HG02973 (cell line): Measurements from ENCODE around the gene OLFM1.
"Not testable (repeated sequence)": the region's sequence is repeated elsewhere in the genome, so short reads cannot be mapped to it uniquely, and the experiment has no call there.

ENCODE experiments used
- ATAC-seq: cut with Tn5 transposase; IDR thresholded peaks from one replicate; pipeline ENCODE4 v1.9.1; 2021; ENCODE audit warnings: moderate library complexity; ENCODE audit not compliant: unreplicated experiment

Gene OLFM1

DNA sequence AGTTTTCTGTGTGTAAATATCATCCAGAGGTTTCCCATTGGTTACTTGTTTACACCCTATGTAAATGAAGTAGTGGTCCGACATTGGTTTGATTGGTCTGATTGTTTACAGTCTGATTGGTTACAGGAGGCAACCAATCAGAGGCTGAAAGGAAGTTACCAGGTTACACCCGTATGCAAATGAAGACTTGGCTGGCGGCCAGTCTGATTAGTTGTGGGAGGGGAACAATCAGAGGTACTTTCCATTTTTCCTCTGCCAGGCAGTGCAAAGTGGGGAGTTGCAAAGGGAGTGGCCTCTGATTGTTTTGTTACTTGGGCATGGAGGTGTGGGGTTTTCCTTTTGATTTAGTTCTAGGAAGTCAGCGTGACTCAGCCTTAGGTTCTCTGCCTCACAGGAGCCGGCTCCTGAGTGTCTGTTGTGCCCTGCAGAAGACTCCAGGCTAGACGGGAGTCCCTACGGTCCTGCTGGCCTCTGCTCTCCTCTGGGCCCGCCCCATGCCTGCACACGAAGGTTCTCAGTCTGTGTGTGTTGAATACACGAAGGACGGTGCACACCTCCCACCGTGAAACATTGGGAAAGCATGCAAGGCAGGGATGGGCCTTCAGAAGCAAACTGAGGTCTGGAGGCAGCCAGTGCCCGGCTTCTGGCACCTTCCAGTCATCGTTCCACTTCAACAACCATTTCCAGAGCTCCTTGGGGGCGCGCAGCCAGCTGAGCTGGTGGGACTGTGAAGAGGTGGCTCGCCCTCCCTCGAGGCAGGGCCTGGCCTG is 42.9 kb downstream of the OLFM1 start:
- no peak for ATAC-seq

DNA sequence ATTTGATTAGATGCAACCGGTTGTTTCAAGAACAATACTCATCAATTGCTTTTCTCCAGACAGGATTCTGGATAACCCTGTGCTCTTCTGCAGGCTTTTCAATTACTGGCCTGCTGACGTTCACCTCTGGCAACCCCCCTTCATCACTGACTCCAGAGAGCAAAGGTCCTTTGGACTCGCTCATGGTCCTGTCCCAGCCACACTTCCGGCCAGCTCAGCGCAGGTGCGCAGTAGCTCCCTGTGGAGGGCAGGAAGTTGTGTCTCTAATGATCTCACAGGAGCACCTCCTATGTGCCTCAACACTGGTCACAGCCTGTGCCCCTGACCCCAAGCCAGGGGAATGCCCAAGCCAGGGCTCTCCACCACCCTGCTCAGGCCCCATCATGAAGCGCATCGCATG is 44.0 kb downstream of the OLFM1 start:
- ATAC-seq: no peak

DNA sequence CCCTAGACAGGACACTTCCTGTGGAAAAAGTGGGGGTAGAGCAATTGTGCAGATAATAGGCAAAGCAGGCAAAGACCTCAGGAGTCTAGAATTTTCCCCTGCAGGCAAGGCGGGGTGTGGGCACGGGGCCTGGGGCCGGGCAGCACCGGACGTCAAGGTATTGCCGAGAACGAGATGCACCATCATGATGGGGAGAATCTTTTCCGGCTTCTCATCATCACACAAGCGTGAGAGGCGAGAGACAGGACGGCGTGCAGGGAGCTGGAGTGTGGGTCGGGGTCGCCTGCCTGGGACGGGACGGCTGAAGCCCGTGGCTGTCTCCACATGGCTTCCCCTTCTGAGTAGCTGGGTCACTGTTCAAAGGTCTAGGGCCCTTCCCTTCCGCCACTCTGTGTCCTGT is 44.5 kb downstream of the OLFM1 start:
- no peak for ATAC-seq

DNA sequence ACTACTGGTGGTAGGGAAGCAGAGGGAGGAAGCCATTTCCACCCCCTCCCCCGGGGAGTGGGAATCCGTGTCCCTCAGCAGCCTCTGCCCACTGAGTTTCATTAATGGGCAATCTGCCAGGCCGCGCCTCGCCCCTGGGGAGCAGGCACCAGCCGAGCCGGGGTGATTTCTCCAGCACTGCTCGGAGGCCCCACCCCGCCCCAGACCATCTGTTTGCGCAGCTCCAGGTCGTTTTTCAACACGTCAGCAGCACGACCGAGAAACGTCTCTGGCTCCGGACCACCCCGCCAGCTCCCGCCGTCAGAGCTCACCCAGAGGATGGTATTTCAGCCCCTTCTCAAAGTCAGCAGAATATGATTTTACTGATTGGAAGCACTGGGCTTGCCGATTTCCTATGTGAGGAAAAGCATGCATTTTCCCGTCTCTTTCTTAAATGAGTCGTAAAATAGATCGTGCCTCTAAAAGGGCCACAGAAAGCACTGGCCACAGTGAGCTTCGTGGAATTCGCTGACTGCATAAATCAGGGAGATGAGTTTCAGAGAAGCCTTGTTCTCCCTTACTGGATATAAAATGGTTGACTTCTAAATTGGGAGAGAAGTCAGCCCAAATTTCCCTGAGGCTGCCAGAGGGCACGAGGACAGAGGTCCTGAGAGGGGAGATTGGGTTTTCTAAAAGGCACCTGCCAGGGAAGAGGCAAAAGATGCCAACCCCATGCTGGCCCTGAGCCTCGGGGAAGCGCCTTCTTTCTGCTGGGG is 47.0 kb downstream of the OLFM1 start:
- no peak for ATAC-seq

DNA sequence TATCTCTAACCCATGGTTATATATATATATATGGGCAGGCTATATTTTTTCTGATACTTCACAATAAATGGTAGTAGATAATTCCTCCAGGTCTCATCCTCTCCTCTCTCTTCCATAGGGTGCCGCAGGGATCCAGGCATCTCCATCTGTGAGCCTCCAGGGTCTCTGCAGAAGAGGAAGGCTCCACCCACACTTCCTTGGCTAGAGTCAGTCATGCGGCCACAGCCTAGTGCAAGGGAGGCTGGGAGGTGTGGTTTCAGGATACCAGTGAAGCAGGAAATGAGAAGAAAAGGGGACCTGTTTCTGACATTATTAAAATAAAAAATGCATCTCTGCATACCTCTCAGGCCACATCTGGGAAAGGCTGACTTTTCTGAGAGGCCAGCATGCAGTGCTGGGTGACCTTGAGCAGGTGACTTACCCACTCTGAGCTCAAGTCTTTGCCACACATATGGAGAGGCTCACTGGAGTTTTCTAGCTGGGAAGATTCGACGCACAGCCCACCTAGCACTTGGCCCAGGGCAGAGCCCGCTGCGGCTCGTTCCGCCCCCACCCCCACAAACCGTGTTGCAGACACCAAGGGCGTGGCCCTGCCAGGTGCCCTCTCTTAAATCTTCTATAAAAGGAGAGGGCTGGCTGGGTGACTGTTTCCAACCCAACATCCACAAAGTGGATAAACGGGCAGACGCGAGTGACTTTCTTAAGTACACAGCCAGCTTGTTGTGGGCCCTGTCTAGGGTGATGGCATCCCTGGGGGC is 47.9 kb downstream of the OLFM1 start:
- ATAC-seq: no peak

DNA sequence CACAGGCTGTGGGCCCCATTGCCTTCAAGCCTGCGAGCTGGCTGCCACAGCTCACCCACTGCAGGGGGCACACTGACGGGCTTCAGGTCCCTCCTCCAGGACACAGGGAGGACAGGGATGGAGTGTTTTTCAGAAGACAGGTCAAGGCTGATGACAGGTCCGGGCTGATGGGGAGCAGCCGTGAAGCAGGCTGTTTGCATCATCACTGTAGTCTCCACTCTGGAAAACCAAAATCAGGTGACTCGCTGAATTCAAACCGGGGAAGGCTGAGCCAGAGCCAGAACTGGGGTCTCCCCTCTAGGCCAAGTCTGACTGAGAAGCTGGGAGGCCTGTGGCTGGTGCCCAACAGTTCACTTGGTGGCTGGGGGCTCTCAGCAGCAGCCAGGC is 48.5 kb downstream of the OLFM1 start:
- ATAC-seq: no peak

DNA sequence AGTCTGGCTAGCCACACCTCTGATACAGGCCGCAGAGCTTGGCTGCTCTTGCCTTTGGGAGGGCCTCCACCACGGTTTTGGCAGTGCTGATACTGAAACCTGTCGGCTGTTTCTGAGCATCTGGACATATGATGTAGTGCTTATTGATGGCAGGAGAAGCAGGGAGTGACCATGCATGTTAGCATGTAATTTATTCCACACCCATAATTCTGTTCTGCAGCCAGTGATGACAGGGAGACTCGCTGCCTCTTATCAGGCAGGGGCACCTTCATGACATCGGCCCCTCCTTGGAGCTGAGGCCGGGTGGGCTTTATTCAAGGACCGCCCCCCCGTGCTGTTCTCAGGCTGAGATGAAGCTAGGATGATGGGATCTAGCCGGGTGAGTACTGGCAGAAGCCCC is 49.0 kb downstream of the OLFM1 start:
- ATAC-seq: no peak

DNA sequence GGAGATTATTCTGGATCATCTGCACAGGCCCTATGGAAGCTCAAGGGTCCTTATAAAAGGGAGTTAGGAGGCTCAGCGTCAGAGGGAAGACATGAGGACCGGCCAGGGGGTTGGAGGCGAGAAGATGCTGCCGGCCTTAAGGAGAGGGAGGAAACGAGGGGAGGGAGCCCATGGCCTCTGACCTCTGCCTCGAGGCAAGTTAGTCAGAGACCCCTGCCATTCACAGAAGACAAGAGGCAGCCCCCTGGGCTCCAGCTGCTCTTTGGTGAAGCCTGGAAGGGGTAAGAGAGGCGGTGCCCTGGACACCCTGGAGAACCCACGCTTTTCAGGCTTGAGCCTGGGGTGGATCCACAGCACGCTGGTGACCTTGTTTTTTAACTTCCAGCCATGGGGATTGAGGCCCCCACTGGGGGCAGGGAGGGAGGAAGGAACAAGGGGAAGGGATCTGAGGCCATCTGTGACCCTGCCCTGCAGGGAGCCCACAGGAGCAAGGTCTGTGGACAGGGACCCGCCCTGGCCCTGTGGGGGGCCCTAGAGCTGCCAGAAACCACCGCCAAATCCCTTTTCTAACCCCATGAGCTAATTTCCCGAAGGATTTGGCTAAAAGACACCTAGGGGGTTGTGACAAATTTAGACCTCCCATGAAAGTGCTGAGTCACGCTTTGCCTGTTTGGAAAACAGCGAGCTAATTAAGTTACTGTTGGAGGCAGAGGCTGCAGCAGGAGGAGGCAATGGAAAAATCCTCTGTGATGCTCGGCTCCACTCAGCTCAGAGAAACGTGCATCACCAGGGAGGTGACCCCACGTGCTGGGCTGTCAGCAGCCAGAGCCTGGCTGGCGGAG is 49.7 kb downstream of the OLFM1 start:
- no peak for ATAC-seq

DNA sequence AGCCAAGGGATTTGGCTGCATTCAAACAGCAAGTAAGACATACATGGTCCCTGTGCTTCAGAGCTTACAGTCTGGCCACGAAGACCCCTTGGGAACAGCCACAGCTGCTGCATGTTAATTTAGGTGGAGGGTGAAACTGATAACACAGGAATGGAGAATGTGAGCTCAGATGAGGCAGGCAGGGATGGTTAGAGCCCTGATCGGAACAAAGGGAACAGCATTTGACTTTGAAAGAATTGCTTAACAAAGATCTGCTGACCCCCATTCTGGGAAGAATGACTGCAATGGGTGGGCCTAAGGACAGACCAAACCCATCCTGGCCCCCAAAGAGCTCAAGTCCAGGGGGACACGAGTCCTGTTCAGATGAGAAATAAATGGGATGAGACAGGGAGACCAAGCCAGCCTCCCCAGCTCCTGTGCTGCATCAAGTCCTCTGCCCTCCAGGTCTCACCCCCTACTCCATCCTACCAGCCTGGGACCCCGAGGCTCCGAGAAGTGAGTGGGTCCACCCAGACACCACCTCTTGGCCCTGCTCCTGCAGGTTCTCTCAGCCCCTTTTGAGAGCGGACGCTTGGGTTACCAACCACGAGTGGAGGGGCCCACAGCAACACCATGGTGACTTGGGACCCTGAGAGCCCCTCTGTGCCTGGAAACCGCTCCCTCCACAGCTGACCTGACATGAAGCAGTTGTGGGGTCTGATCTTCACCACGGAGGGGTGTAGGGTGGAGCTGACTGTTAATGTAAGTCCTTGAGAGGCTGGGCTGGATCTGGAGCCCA is 50.8 kb downstream of the OLFM1 start:
- ATAC-seq: no peak

DNA sequence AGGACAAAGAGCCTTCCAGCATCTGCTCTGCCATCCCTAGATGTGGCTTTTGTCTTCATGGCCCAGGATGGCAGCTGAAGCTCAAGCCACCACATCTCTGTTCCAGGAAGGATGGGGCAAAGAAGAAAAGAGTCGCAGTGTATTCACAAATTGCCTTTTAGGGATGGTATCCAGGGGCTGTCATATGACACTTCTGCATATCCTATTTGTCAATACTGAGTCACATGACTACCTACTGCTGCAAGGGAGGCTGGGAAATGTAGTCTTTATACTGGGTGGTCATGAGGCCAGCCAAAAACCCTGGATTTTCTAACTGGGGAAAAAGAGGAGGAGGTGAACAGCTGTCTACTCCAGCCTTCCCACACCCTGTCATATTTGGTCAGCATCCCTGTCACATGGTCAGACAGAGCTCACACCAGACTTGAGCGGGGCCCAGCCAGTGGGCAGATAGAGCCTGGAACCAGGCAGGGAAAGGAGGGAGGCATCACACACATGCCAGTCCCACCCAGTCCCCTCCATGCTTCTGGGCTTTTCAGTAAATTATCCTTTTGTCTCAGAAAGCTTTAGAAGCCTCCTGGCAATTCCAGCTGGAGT is 52.0 kb downstream of the OLFM1 start:
- ATAC-seq: no peak

DNA sequence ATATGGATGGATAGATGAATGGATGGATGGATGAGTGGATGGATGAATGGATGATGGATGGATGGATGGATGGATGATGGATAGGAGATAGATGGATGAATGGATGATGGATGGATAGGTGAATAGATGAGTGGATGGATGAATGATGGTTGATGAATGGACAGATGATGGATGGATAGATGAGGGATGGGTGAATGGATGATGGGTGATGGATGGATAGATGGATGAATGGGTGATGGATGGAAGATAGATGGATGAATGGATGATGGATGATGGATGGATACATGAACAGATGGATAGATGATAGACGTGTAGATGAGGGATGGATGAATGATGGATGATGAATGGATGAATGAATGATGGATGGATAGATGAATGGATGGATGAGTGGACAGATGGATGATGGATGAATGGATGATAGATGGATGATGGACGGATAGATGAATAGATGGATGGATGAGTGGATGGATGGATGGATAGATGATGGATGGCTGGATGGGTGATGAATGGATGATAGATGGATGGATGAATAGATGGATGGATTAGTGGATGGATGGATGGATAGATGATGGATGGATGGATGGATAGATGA is 53.8 kb downstream of the OLFM1 start:
- ATAC-seq: no peak

DNA sequence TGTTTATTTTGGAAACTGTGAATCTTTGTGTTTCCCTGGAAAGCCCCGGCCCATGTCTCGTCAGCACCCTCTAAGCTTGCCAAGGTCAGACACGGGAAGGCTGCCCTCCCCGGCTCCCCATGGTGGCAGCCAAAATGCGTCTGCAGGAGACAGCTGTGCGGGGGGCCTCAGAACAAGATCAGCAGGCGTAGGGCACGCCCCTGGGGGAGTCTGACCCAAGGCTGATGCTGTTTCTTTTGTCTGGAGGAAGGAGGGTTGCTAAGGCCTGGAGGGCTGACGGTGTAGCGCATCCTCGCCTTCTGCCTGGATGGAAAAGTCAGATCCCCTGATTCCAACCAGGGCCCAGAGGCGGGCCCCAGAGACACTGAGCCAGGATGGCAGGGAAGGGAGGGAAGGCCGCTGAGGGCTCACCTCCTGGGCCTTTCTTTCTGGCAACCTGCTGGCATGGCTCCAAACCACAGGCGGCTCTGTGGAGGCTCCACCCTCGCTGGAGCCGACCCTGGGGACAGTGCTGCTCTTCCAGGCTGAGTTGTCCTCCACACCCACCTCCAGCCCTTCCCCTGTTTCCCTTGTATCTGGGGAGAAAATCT is 57.2 kb downstream of the OLFM1 start:
- no peak for ATAC-seq

DNA sequence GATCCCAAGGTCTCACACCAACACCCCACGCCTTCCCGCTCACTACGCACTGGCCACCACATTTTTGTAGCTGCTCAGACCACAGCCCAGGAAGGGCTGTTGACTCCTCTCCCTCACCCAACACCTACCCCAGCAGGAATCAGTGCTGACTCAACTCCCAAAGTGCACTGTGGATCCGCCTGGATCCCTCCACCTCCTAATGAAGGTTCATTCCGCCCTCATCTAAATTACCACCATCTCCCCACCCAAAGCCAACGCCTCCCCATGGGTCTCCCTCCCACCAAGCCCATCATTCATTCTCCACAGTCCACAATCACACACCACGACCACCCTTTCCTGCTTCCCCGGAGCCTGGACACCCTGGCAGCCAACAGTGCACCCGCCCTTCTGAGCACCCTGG is 57.8 kb downstream of the OLFM1 start:
- ATAC-seq: no peak

DNA sequence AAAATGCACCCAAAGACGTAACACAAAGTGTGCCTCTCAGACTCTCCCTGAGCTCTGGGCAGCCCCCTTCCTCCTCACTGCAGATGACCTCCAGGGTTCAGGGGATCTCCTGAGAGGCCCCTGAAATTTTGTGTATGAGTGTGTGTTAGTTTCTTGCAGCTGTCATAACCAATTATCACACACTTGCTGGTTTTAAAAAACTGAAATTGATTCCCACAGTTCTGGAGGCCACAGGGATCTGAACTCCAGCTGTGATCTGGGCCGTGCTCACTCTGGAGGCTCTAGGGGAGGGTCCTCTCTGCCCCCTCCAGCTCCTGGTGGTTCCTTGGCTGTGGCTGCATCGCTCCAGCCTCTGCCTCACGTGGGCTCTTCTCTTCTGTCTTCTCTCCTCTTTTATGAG is 58.8 kb downstream of the OLFM1 start:
- no peak for ATAC-seq

DNA sequence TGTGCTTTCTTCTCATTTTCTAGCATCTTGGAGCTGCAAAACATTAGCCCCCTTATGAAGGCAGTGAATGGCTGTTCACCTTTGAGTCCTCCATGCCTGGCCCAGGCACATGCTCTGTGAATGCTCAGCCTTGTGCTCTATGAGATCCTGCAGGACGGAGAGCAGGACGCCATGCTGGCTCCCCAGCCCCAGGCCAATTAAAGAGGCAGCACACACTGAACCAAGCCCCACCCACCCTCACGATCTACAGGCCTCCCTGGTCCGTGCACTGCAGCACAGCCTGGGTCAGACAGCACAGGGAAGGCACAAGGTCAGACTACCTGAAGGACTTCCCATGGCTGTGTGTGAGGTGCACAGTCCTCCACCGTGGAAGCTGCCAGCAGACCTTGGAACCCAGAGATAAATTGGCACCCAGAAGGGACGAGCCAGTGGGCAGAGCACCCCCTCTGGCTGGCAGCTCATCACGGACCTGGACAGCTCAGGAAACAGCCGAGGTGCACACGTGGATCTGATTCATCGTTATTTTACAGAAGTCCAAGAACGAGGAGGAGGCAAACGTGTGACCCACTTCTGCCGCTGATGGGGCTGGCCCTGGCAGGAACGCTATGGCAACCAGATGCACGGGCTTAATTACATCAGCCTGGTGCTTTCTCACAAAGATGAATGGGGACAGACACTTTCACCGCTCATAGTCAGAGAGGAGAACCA is 59.5 kb downstream of the OLFM1 start:
- ATAC-seq: no peak

DNA sequence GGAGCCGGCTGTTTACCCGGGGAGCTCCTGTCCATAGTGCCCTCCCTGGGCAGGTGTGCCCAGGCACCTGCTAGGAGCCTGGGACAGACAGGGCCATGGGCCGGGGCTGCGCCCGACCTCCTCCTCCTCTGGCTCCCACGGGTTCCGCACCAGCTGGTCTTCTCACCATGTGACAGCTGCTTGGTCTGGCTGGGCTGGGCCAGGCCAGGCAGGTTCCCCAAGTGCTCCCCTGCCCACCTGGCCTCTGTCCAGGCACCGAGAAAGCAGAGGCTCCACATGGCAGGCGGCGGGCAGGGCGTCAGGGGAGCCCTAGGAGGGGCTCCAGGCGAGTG is 60.0 kb downstream of the OLFM1 start:
- no peak for ATAC-seq

DNA sequence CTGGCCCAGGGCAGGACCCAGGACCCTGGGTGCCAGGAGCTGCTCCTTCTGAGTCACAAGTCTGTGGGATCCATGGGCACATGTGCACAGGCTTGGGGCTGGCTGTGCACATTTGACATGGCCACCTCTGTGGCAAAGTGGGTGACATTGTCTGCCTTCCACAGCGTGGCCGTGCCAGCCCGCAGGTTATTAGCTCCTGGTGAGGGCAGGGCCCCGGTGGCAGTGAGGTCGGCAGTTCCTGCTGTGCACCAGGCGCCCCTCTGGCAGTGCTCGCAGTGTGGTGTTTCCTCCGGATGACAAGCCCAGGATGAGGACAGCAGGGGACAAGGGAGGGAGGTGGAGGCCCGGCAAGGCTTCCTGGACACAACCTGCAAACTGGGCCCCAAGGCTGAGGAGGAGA is 60.5 kb downstream of the OLFM1 start:
- ATAC-seq: no peak

DNA sequence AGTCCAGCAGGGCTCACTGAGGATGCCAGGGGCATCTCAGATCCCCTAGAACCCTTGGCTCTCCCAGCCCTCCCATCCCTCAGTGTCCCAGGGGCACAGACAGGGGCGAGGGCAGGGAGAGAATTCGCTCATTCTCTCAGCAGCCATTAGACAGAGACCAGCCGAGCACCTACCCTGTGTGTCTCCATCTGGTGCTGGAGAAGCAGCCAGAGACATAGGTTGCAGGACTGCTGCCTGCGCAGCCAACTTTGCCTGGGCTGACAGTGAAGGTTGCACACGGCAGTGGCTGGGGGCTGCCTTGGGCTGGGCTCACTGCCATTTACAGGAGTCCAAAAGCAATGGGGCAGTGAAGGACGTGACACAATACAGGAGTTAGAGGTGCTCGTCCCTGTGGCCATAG is 60.9 kb downstream of the OLFM1 start:
- ATAC-seq: no peak

DNA sequence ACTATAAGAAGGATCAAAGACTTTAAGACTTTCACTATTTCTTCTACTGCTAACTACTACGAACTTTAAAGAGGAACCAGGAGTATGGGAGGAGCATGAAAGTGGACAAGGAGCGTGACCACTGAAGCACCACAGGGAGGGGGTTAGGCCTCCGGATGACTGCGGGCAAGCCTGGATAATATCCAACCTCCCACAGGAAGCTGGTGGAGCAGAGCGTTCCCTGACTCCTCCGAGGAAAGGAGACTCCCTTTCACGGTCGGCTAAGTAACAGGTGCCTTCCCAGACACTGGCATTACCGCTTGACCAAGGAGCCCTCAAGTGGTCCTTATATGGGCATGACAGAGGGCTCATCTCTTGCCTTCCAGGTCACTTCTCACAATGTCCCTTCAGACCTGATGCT is 62.4 kb downstream of the OLFM1 start:
- not testable (repeated sequence) for ATAC-seq
